ENCODE measurements around the gene AKR1B1. TPM values are rescaled to one million over a fixed set of nuclear protein-coding genes. Genes with fewer than 3 reads are reported as not detected.

Gene AKR1B1
- total RNA-seq, 1 experiment from 2014 or later = 166 TPM

DNA sequence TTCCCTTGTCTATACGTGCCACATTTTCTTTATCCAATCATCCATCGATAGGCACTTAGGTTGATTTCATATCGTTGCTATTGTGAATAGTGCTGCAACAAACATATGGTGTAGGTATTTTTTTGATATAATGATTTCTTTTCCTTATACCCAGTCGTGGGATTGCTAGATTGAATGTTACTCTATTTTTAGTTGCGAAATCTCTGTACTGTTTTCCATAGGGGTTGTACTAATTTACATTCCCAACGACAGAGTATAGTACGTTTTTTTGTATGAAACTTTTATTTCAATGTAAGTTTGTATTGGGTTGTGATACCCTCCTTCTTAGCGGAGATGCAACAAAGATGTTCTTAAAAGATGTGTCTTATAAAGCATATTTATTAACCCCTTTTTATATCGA lies 30.0 kb downstream of the AKR1B1 start:
- Histone ChIP-seq H2BK5ac (ENCODE audit: insufficient read length, low read length) (no peak overlapping the region), H4K5ac (ENCODE audit: insufficient read length, low read depth, low read length) (no peak overlapping the region), H3K79me2 (ENCODE audit: insufficient read depth, low read length) (no peaks in the 10 kb centered on the region), H3K4ac (ENCODE audit: low read depth, low read length) (no peak overlapping the region), H2AK5ac (ENCODE audit: insufficient read length, low read length) (no peak overlapping the region), H3K27ac (ENCODE audit: insufficient read length, low read depth, low read length) (no peak overlapping the region), H3K27me3 (ENCODE audit: insufficient read depth, low read length) (no peaks in the 10 kb centered on the region; the same call in 1 of the 2 replicates), H2BK120ac (ENCODE audit: low read depth, low read length, poor library complexity, severe bottlenecking) (no peak overlapping the region), H3K56ac (ENCODE audit: insufficient read length, low read depth, low read length) (no peak overlapping the region), H3K4me1 (ENCODE audit: insufficient read depth, low read length) (no peaks in the 10 kb centered on the region), H3K4me2 (ENCODE audit: insufficient read depth, insufficient read length, low read length) (no peak overlapping the region), H4K20me1 (ENCODE audit: control insufficient read depth, insufficient read depth, insufficient read length) (no peaks in the 10 kb centered on the region), H3K18ac (ENCODE audit: insufficient read length, low read depth, low read length) (no peak overlapping the region), H3K79me1 (ENCODE audit: insufficient read depth, low read depth, low read length, poor library complexity, severe bottlenecking) (no peaks in the 10 kb centered on the region), H2AFZ (ENCODE audit: low read length) (no peak overlapping the region), H2BK15ac (ENCODE audit: low read depth, low read length) (no peak overlapping the region), H3K23me2 (ENCODE audit: insufficient read length, low read depth, low read length, poor library complexity, severe bottlenecking) (no peaks in the 10 kb centered on the region), H3K23ac (ENCODE audit: insufficient read length, low read depth, low read length) (no peak overlapping the region), H3K9ac (ENCODE audit: extremely low read depth, insufficient read length, low read length) (no peak overlapping the region), H2BK12ac (ENCODE audit: insufficient read length, low read depth, low read length) (no peak overlapping the region), H4K8ac (replicated peaks; ENCODE audit: insufficient read length, low read depth, low read length) (no peak overlapping the region), H3K9me3 (ENCODE audit: control insufficient read depth, low read depth, low read length) (no peaks in the 10 kb centered on the region), H3K14ac (ENCODE audit: insufficient read depth, low read length) (no peak overlapping the region), H4K91ac (ENCODE audit: insufficient read length, low read depth, low read length) (no peak overlapping the region), H2BK20ac (ENCODE audit: low read depth, low read length, poor library complexity, severe bottlenecking) (no peak overlapping the region), H3T11ph (ENCODE audit: low read length) (no peak overlapping the region)
- Mint-ChIP-seq H3K4me1 (peaks cover 7 to 14% of the 10 kb centered on the region in 2 experiments), H3K27me3 (ENCODE audit: low read depth) (peaks cover 15% of the 10 kb centered on the region), H3K36me3 (ENCODE audit: insufficient read depth in 1 of 3, low read depth in 3 of 3) (no peaks in the 10 kb centered on the region), H3K4me3 (no peak overlapping the region), H3K27ac (no peak overlapping the region), H3K9me3 (no peaks in the 10 kb centered on the region)
- WGBS (ENCODE audit: extremely low coverage, insufficient read length, low lambda C conversion rate) = no CpG with 5 or more reads among the region's 9 CpGs
- DNase-seq = no peak
- TF ChIP-seq, protein P1, sequence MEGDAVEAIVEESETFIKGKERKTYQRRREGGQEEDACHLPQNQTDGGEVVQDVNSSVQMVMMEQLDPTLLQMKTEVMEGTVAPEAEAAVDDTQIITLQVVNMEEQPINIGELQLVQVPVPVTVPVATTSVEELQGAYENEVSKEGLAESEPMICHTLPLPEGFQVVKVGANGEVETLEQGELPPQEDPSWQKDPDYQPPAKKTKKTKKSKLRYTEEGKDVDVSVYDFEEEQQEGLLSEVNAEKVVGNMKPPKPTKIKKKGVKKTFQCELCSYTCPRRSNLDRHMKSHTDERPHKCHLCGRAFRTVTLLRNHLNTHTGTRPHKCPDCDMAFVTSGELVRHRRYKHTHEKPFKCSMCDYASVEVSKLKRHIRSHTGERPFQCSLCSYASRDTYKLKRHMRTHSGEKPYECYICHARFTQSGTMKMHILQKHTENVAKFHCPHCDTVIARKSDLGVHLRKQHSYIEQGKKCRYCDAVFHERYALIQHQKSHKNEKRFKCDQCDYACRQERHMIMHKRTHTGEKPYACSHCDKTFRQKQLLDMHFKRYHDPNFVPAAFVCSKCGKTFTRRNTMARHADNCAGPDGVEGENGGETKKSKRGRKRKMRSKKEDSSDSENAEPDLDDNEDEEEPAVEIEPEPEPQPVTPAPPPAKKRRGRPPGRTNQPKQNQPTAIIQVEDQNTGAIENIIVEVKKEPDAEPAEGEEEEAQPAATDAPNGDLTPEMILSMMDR (conservative IDR thresholded peaks at IDR 0.05) = no peak

Data from H9 (cell line).